Measurements from ENCODE around the gene ENO1. TPM values are rescaled to one million over a fixed set of nuclear protein-coding genes. Genes with fewer than 3 reads are reported as not detected.

The ENO1 gene
- total and polyA plus RNA-seq, 9 of the 15 experiments (the other 6 are each of a cell fraction or from before 2014, with no cell fraction given), result 2,249 to 7,472 (median 2,868) TPM

DNA sequence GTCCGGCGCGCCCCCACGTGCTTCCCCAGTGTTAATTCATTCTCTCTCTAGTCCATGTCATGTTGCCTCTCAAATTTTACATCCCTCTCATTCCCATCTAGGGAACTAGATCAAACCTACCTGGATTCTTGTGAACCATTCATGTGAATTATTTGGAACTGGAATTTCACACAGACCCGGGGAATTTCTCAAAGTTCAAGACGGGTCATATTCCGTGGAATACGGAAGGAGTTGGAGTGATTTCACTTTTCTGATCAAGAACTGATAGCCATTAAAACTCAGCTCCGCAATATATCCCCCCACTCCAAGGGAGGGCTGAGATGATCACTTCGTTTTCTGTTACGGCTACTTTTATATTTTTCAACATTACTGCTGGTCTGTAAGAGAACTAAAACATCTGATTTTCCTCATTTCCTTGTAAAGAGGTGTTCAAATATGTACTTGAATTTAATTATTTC lies 1.0 kb upstream of the ENO1 start (continued):
- TF ChIP-seq CBX1 (IDR thresholded peaks at IDR 0.05; ENCODE audit: low read depth) (no peak), HBP1 (CRISPR knock-in tag; IDR thresholded peaks at IDR 0.05) (peak; percentile 89), TRIM24 (IDR thresholded peaks at IDR 0.05) (no peak), ZNF197 (CRISPR knock-in tag; IDR thresholded peaks at IDR 0.05; ENCODE audit: low read depth) (no peak), SAFB2 (IDR thresholded peaks at IDR 0.05; ENCODE audit: borderline replicate concordance, low read depth, low read length, severe bottlenecking) (no peak), GATAD2A (IDR thresholded peaks at IDR 0.05) (no peak), ILK (tag; IDR thresholded peaks at IDR 0.05; ENCODE audit: borderline replicate concordance, low read depth) (no peak), RBM39 (optimal IDR thresholded peaks at IDR 0.05; ENCODE audit: low read depth, low read length) (no peak), NRF1 (conservative IDR thresholded peaks at IDR 0.05 in 1 of 2, IDR thresholded peaks at IDR 0.05 in 1 of 2) (no peak; a peak in 1 of 4 replicates), CREB3 (tag; conservative IDR thresholded peaks at IDR 0.05; ENCODE audit: low read depth) (no peak), ZC3H11A (IDR thresholded peaks at IDR 0.05; ENCODE audit: low read depth, low read length) (0 out of 2 replicates have a peak, but pooled peaks have one; percentile 12), TAL1 (IDR thresholded peaks at IDR 0.05) (no peak), MTF1 (CRISPR knock-in tag; IDR thresholded peaks at IDR 0.05; ENCODE audit: borderline replicate concordance) (no peak), ZFPM2 (CRISPR knock-in tag; IDR thresholded peaks at IDR 0.05) (no peak), SAP30 (IDR thresholded peaks at IDR 0.05; ENCODE audit: borderline replicate concordance, insufficient read depth, low read depth, low read length, poor library complexity, severe bottlenecking) (peak; percentile 17), NFRKB (IDR thresholded peaks at IDR 0.05; ENCODE audit: low read depth) (peak; percentile 88), FOXK1 (CRISPR knock-in tag; IDR thresholded peaks at IDR 0.05; ENCODE audit: borderline replicate concordance) (no peak), HIVEP1 (CRISPR knock-in tag; IDR thresholded peaks at IDR 0.05) (0 out of 2 replicates have a peak, but pooled peaks have one; percentile 10), CBX8 (IDR thresholded peaks at IDR 0.05; ENCODE audit: borderline replicate concordance, extremely low read depth, low read depth, low read length, poor library complexity, severe bottlenecking) (no peak), CREB5 (CRISPR knock-in tag; IDR thresholded peaks at IDR 0.05) (no peak)
- TF ChIP-seq, protein P1, sequence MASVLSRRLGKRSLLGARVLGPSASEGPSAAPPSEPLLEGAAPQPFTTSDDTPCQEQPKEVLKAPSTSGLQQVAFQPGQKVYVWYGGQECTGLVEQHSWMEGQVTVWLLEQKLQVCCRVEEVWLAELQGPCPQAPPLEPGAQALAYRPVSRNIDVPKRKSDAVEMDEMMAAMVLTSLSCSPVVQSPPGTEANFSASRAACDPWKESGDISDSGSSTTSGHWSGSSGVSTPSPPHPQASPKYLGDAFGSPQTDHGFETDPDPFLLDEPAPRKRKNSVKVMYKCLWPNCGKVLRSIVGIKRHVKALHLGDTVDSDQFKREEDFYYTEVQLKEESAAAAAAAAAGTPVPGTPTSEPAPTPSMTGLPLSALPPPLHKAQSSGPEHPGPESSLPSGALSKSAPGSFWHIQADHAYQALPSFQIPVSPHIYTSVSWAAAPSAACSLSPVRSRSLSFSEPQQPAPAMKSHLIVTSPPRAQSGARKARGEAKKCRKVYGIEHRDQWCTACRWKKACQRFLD (CRISPR knock-in tag; IDR thresholded peaks at IDR 0.05), result peak; percentile 69
